AG08396 (cell line): ENCODE measurements around the gene SMO.

Experiments
- DNase-seq: peaks from one replicate; pipeline ENCODE4 v3.0.0; 2012; ENCODE audit warnings: low spot score, mixed read lengths

SMO gene

GRCh38 chr7:129188372-129188891 is at the start of gene SMO:
SMO (plus strand) TSS chr7:129188633; CDS start chr7:129189152, 519 bp downstream.
- DNase-seq: peak; percentile 74

- DNase-seq: no peak
Observed at GRCh38 chr7:129143724-129144094, 44.7 kb upstream of the SMO start.

GRCh38 chr7:129144095-129144833 is 44.2 kb upstream of the SMO start, which contains the start of gene TSPAN33:
TSPAN33 (plus strand) TSS chr7:129144707; CDS start chr7:129144981, 274 bp downstream.
- DNase-seq: peak; percentile 96

GRCh38 chr7:129144834-129145668 is 43.4 kb upstream of the SMO start:
- no peak for DNase-seq

- no peak for DNase-seq
Observed at GRCh38 chr7:129146237-129146979, 42.0 kb upstream of the SMO start.

- no peak for DNase-seq
Observed at GRCh38 chr7:129147731-129148130, 40.7 kb upstream of the SMO start.

GRCh38 chr7:129149511-129149910 is 38.9 kb upstream of the SMO start:
- DNase-seq: no peak

- no peak for DNase-seq
Observed at GRCh38 chr7:129150199-129150996, 38.0 kb upstream of the SMO start.

GRCh38 chr7:129157651-129158050 is 30.8 kb upstream of the SMO start:
- DNase-seq: no peak

GRCh38 chr7:129159539-129159938 is 28.9 kb upstream of the SMO start:
- DNase-seq: no peak

GRCh38 chr7:129160161-129160905 is 28.1 kb upstream of the SMO start:
- no peak for DNase-seq

GRCh38 chr7:129161524-129162225 is 26.8 kb upstream of the SMO start:
- DNase-seq: no peak

GRCh38 chr7:129162732-129163131 is 25.7 kb upstream of the SMO start:
- no peak for DNase-seq

GRCh38 chr7:129163875-129164544 is 24.4 kb upstream of the SMO start:
- peak; percentile 63 for DNase-seq

- no peak for DNase-seq
Observed at GRCh38 chr7:129166745-129167144, 21.7 kb upstream of the SMO start.

GRCh38 chr7:129167817-129168216 is 20.6 kb upstream of the SMO start:
- no peak for DNase-seq

- no peak for DNase-seq
Observed at GRCh38 chr7:129168231-129169021, 20.0 kb upstream of the SMO start.

GRCh38 chr7:129169171-129169671 is 19.2 kb upstream of the SMO start:
- DNase-seq: peak; percentile 59
